ENCODE data around the gene INPP5A. TPM values are rescaled to one million over a fixed set of nuclear protein-coding genes. Genes with fewer than 3 reads are reported as not detected.

INPP5A gene
- total and polyA plus RNA-seq, 2 of the 13 experiments (the other 11 are each of a cell fraction or from before 2014, with no cell fraction given) = 17.5 to 37.9 TPM

DNA sequence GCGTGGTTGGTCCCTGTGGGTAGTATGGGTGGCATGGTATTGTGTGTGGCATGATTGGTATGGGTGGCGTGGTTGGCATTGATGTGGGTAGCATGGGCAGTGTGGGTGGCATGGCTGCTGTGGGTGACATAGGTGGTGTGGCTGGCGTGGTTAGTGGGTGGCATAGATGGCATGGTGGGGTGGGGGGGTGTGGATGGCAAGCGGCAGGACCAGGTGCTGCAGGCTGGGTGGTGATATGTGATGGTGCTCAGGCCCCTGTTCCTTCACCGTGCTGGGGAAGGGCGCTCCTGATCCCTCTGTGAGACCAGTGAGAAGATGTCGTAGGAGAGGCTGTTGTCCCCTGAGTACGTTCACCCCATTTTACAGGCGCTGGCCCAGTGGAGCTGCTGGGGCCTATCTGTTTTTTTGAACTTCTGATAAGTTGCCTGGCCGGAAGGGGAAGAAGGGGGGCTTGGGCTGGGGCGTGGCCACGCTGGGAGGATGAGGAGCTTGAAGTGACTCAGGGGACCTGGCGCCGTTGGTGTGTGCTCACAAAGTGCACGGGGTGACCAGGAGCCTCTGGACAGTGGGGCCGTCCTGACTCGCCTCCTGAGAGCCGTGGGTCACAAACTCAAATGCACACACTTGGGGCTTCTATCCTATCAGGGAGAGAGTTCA lies 17.5 kb downstream of the INPP5A start:
- DNase-seq (ENCODE audit: low spot score) (no peak), FAIRE-seq (no peak), ATAC-seq (no peak)
- BruUV-seq (replicated peaks) = no TSS peak
- in situ Hi-C loops (cut with HindIII; ENCODE audit: extremely low pct_ligation_motif_present, low pct_unique_long_range_greater_than_20kb) (no loop called here), intact Hi-C loops (cut with micrococcal nuclease; ENCODE audit: unreplicated experiment) (no loop called here)
- H3K4me3 ChIP-seq (replicated peaks in 1 of 3; ENCODE audit: insufficient read depth in 1 of 3, low read depth in 2 of 3, low read length in 3 of 3) = no peak overlapping the region
- H3K27ac ChIP-seq (ENCODE audit: extremely low read length, insufficient read depth, low read length) = no peak overlapping the region
- H3K9ac ChIP-seq (ENCODE audit: insufficient read depth, low read depth, low read length) = no peak overlapping the region
- H4K20me1 ChIP-seq (ENCODE audit: insufficient read depth, low read length) = peaks cover 20% of the 10 kb centered on the region; the same call in 1 of the 2 replicates
- H3K27me3 ChIP-seq (ENCODE audit: control insufficient read depth in 1 of 2, insufficient read depth in 2 of 2, low read length in 2 of 2) = no peaks in the 10 kb centered on the region
- WGBS (ENCODE audit: low lambda C conversion rate) = 94% methylated on average over 15 of the region's 18 CpGs
- H3K36me3 ChIP-seq (replicated peaks in 1 of 2; ENCODE audit: control insufficient read depth in 1 of 2, insufficient read depth in 2 of 2, low read length in 2 of 2) = peaks cover 0 to 2% of the 10 kb centered on the region in 2 experiments; a peak in 1 of 5 replicates
- POLR2A ChIA-PET = no interaction called here
- no peaks in the 10 kb centered on the region for H3K9me3 ChIP-seq (ENCODE audit: low read length)
- TF ChIP-seq HNRNPL (IDR thresholded peaks at IDR 0.05; ENCODE audit: low read depth, low read length) (peak; percentile 86), ZNF674 (CRISPR knock-in tag; IDR thresholded peaks at IDR 0.05; ENCODE audit: low read depth) (no peak)
- H3K4me1 ChIP-seq (ENCODE audit: insufficient read depth, low read length) = peaks cover 28% of the 10 kb centered on the region
- no peak overlapping the region for H2AFZ ChIP-seq (ENCODE audit: low read length)
- H3K79me2 ChIP-seq (ENCODE audit: insufficient read depth, low read length) = peaks cover 36% of the 10 kb centered on the region
- CTCF ChIA-PET (ENCODE audit: low intra/inter-chr PET ratio, low total read pairs) = no interaction called here
- no peak overlapping the region for H3K4me2 ChIP-seq (ENCODE audit: low read depth, low read length)

DNA sequence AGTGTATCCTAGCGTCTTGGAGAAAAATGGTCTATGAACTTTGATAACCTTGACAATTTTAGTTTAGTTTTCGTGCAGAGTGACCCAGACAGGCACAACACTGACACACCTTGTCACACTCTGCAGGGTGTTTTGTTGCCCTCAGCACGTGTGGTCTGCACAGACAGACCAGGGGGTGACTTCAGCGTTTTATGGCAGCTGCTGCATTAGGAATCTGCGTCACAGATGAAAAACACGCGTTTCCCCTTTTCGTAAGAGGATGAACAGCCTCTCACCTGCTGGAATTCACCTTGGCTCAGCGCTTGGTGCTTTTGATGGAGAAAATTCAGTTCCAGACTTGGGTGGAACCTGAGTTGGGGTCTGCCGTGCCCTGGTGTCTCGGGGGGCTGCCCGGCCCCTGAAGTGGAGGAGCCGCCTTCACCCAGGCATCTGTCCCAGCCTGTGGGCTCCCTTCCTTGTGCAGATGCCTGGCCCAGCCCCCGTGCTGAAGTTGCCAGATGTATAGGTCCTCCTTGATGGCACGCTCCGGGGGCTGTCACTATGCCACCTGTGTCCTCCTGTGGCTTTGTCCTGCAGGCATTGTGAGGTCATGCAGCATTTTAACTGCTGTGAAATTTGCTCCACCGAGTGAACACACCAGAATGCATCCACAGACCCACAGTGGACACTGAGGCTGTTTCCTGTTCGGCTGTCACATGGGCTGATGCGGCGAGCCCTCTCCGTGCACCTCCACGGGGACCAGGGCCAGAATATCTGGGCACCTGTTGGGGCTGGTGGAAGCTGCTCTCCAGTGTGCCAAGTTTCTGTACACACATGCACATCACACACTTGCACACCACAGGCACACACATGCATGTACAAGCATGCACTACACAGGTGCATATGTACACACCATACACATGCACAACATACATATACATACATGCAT lies 18.3 kb downstream of the INPP5A start:
- Histone ChIP-seq H3K9me3 (ENCODE audit: low read length) (no peaks in the 10 kb centered on the region), H3K79me2 (ENCODE audit: insufficient read depth, low read length) (peaks cover 38% of the 10 kb centered on the region), H3K27me3 (ENCODE audit: control insufficient read depth in 1 of 2, insufficient read depth in 2 of 2, low read length in 2 of 2) (no peaks in the 10 kb centered on the region), H3K4me3 (replicated peaks in 1 of 3; ENCODE audit: insufficient read depth in 1 of 3, low read depth in 2 of 3, low read length in 3 of 3) (no peak overlapping the region), H3K27ac (ENCODE audit: extremely low read length, insufficient read depth, low read length) (no peak overlapping the region), H3K9ac (ENCODE audit: insufficient read depth, low read depth, low read length) (no peak overlapping the region), H3K36me3 (replicated peaks in 1 of 2; ENCODE audit: control insufficient read depth in 1 of 2, insufficient read depth in 2 of 2, low read length in 2 of 2) (peaks cover 0 to 2% of the 10 kb centered on the region in 2 experiments; a peak in 1 of 5 replicates), H2AFZ (ENCODE audit: low read length) (no peak overlapping the region), H3K4me2 (ENCODE audit: low read depth, low read length) (no peak overlapping the region), H3K4me1 (ENCODE audit: insufficient read depth, low read length) (peaks cover 23% of the 10 kb centered on the region), H4K20me1 (ENCODE audit: insufficient read depth, low read length) (peaks cover 14% of the 10 kb centered on the region; the same call in 1 of the 2 replicates)
- no TSS peak for BruUV-seq (replicated peaks)
- ChIA-PET POLR2A (no interaction called here), CTCF (ENCODE audit: low intra/inter-chr PET ratio, low total read pairs) (no interaction called here)
- TF ChIP-seq BRCA1 (CRISPR knock-in tag; IDR thresholded peaks at IDR 0.05) (no peak), CREM (IDR thresholded peaks at IDR 0.05) (no peak), CREM (CRISPR knock-in tag; IDR thresholded peaks at IDR 0.05) (no peak), ZBTB20 (CRISPR knock-in tag; IDR thresholded peaks at IDR 0.05; ENCODE audit: borderline replicate concordance, low read depth) (no peak), ADNP (CRISPR knock-in tag; IDR thresholded peaks at IDR 0.05) (no peak), ARNT2 (CRISPR knock-in tag; IDR thresholded peaks at IDR 0.05; ENCODE audit: low read depth) (no peak)
- in situ Hi-C loops (cut with HindIII; ENCODE audit: extremely low pct_ligation_motif_present, low pct_unique_long_range_greater_than_20kb) = no loop called here
- no peak for ATAC-seq
- DNase-seq (ENCODE audit: low spot score) = no peak
- FAIRE-seq = no peak
- WGBS (ENCODE audit: low lambda C conversion rate) = 97% methylated on average over 12 of the region's 22 CpGs
- intact Hi-C loops (cut with micrococcal nuclease; ENCODE audit: unreplicated experiment) = no loop called here

Measured in HepG2 (cell line).